ENCODE data around the gene MYO15A.
A peak's percentile ranks its signal among the peaks of the same experiment; 100 is the strongest.

Gene MYO15A

GRCh38 chr17:18159551-18160120 is 51.1 kb downstream of the MYO15A start:
- DNase-seq = no peak

- DNase-seq = no peak
Measured at GRCh38 chr17:18160128-18160856, 51.7 kb downstream of the MYO15A start.

GRCh38 chr17:18161207-18162145 is 52.9 kb downstream of the MYO15A start:
- DNase-seq = no peak

- no peak for DNase-seq
Measured at GRCh38 chr17:18163547-18163946, 55.0 kb downstream of the MYO15A start.

- DNase-seq = no peak
Measured at GRCh38 chr17:18166894-18167293, 58.3 kb downstream of the MYO15A start.

- DNase-seq = no peak
Measured at GRCh38 chr17:18167421-18167820, 58.9 kb downstream of the MYO15A start.

- no peak for DNase-seq
Measured at GRCh38 chr17:18172531-18173278, 64.1 kb downstream of the MYO15A start.

GRCh38 chr17:18173740-18174139 is 65.2 kb downstream of the MYO15A start:
- DNase-seq = no peak

GRCh38 chr17:18176176-18176575 is 67.6 kb downstream of the MYO15A start:
- no peak for DNase-seq

- DNase-seq = no peak
Measured at GRCh38 chr17:18177133-18177532, 68.6 kb downstream of the MYO15A start.

GRCh38 chr17:18177722-18178121 is 69.2 kb downstream of the MYO15A start:
- DNase-seq = no peak

GRCh38 chr17:18179196-18179595 is 70.6 kb downstream of the MYO15A start:
- no peak for DNase-seq

GRCh38 chr17:18179804-18180203 is 71.2 kb downstream of the MYO15A start:
- DNase-seq = no peak

- no peak for DNase-seq
Measured at GRCh38 chr17:18181358-18181757, 72.8 kb downstream of the MYO15A start.

- DNase-seq = no peak
Measured at GRCh38 chr17:18182110-18182977, 73.8 kb downstream of the MYO15A start.

GRCh38 chr17:18182978-18183333 is 74.4 kb downstream of the MYO15A start:
- DNase-seq = no peak

- DNase-seq = peak; percentile 96
Measured at GRCh38 chr17:18183334-18184142, 75.0 kb downstream of the MYO15A start, which contains the start of gene ALKBH5. ALKBH5 (plus strand) TSS chr17:18183828; CDS start chr17:18184244, 416 bp downstream.

GRCh38 chr17:18184143-18185031 is 75.8 kb downstream of the MYO15A start:
- DNase-seq = no peak

GRCh38 chr17:18185391-18185790 is 76.8 kb downstream of the MYO15A start:
- no peak for DNase-seq
